ENCODE results near the gene MKRN2OS. TPM values are rescaled to one million over a fixed set of nuclear protein-coding genes. Genes with fewer than 3 reads are reported as not detected.

MKRN2OS gene
- total RNA-seq, 4 donors from 2014 or later = 0.91 to 2.0 (median 1.6) TPM

DNA sequence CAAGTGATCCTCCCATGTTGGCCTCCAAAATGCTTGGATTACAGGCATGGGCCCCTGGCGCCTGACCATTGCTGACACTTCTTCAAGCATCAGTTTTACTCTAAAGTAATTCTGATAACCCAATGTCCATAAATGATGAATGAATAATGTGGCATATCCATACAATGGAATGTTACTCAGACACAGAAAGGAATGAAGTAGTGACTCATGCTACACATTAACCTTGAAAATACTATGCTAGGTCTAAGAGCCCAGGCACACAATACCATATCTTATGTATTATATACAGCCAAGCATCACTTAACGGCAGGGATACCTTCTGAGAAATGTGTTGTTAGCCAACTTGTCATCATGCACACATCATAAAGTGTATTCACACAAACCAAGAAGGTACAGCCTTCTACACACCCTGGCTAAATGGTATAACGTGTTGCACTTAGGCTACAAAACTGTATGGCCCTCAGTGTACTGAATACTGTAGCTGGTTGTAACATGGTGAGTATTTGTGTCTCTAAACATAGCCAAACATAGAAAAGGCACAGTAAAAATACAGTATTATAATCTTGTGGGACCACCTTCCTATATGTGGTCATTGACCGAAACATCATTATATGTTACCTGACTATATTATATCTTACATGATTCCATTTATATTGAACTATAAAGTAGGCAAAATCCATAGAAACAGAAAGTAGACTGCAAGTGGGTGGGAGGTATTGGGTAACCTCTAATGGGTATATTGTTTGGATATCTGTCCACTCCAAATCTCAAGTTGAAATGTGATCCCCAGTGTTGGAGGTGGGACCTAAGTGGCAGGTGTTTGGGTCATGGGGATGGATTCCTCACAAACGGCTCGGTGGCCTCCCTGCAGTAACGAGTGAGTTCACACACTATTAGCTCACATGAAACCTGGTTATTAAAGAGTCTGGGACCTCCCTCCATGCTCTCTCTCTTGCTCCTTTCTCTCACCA, 43.0 kb upstream of the MKRN2OS start:
- WGBS = 87% methylated on average over 7 of the region's 7 CpGs
- no peaks in the 10 kb centered on the region for H3K9me3 ChIP-seq
- H3K4me3 ChIP-seq = no peak overlapping the region
- TF ChIP-seq, protein P1, sequence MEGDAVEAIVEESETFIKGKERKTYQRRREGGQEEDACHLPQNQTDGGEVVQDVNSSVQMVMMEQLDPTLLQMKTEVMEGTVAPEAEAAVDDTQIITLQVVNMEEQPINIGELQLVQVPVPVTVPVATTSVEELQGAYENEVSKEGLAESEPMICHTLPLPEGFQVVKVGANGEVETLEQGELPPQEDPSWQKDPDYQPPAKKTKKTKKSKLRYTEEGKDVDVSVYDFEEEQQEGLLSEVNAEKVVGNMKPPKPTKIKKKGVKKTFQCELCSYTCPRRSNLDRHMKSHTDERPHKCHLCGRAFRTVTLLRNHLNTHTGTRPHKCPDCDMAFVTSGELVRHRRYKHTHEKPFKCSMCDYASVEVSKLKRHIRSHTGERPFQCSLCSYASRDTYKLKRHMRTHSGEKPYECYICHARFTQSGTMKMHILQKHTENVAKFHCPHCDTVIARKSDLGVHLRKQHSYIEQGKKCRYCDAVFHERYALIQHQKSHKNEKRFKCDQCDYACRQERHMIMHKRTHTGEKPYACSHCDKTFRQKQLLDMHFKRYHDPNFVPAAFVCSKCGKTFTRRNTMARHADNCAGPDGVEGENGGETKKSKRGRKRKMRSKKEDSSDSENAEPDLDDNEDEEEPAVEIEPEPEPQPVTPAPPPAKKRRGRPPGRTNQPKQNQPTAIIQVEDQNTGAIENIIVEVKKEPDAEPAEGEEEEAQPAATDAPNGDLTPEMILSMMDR (IDR thresholded peaks at IDR 0.05) = no peak
- TF ChIP-seq POLR2AphosphoS5 (IDR thresholded peaks at IDR 0.05) = no peak
- no peak for TF ChIP-seq POLR2A (IDR thresholded peaks at IDR 0.05)
- no peak for TF ChIP-seq EP300 (IDR thresholded peaks at IDR 0.05)
- peaks cover 90% of the 10 kb centered on the region for H3K36me3 ChIP-seq
- H3K27ac ChIP-seq = no peak overlapping the region
- DNase-seq (ENCODE audit: low spot score in 2 of 2) = no peak
- H3K4me1 ChIP-seq = peaks cover 5% of the 10 kb centered on the region
- no peaks in the 10 kb centered on the region for H3K27me3 ChIP-seq

DNA sequence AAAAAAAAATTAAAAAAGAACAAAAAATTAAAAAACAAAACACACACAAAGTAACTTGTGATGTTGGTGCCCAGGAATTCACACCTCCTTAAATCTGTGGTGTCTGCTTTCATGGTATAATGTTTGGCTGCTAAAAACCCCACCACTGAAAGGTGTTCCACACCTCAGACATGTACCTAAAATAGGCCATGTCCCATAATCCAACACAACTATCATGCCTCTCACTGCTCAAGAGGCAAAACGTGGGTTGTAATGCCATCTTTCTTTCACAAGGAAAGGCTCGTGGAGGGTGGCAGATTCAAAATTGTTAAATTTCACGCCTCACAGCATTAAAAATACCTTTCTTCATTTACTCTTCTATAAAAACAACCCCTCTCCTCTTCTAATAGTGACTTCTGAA, 41.1 kb upstream of the MKRN2OS start:
- no peak overlapping the region for H3K27ac ChIP-seq
- no peaks in the 10 kb centered on the region for H3K9me3 ChIP-seq
- no peak overlapping the region for H3K4me3 ChIP-seq
- 81% methylated on average over 3 of the region's 3 CpGs for WGBS
- no peak for DNase-seq (ENCODE audit: low spot score in 2 of 2)
- no peak for TF ChIP-seq POLR2AphosphoS5 (IDR thresholded peaks at IDR 0.05)
- no peak for TF ChIP-seq EP300 (IDR thresholded peaks at IDR 0.05)
- no peak for TF ChIP-seq POLR2A (IDR thresholded peaks at IDR 0.05)
- TF ChIP-seq, protein P1 (IDR thresholded peaks at IDR 0.05) = no peak
- peaks cover 94% of the 10 kb centered on the region for H3K36me3 ChIP-seq
- no peaks in the 10 kb centered on the region for H3K27me3 ChIP-seq
- peaks cover 5% of the 10 kb centered on the region for H3K4me1 ChIP-seq

DNA sequence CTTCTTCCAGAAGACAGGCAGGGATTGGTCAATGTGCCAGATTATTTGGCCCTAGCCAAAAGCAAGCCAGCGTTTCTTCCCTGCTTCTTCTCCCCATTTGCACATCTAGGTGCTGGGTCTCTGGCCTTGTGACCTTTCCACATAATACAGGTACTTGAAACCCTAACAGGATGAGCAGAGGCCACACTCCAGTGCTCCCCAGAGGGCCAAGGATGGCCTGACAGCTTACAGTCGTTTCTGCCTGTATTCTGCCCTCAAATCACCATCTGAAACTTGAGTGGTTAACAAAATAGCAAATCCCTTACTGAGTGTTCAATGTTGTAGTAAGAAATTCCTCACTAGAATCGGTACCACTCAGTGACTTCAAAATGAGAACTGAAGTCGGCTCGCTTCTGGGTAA, 40.7 kb upstream of the MKRN2OS start:
- peaks cover 5% of the 10 kb centered on the region for H3K4me1 ChIP-seq
- no peak for DNase-seq (ENCODE audit: low spot score in 2 of 2)
- H3K27me3 ChIP-seq = no peaks in the 10 kb centered on the region
- H3K9me3 ChIP-seq = no peaks in the 10 kb centered on the region
- TF ChIP-seq POLR2A (IDR thresholded peaks at IDR 0.05) = no peak
- TF ChIP-seq, protein P1 (IDR thresholded peaks at IDR 0.05) = no peak
- no peak for TF ChIP-seq POLR2AphosphoS5 (IDR thresholded peaks at IDR 0.05)
- no peak for TF ChIP-seq EP300 (IDR thresholded peaks at IDR 0.05)
- H3K36me3 ChIP-seq = peaks cover 93% of the 10 kb centered on the region
- H3K4me3 ChIP-seq = no peak overlapping the region
- WGBS = 72% methylated on average over 5 of the region's 5 CpGs
- no peak overlapping the region for H3K27ac ChIP-seq

DNA sequence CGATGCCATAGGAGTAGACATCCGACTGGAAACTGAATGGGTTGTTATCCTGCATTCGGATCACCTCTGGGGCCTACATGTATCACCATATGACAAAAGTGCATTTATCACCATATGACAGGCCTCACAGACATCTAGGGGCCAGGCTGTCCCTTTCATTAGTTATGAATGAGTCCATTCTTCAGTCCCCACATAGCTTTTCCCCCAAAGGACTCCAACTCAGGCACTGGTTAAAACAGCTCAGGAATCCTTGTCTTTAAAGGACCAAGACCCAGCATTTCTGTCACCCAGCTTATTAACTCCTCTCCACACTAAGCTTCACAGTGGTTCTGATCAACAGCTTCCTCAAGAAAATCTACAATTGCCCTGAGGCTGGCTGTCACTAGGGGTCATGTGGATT, 39.9 kb upstream of the MKRN2OS start:
- TF ChIP-seq POLR2AphosphoS5 (IDR thresholded peaks at IDR 0.05) (no peak), POLR2A (IDR thresholded peaks at IDR 0.05) (no peak), EP300 (IDR thresholded peaks at IDR 0.05) (no peak)
- TF ChIP-seq, protein P1 (IDR thresholded peaks at IDR 0.05) = no peak
- no peaks in the 10 kb centered on the region for H3K9me3 ChIP-seq
- H3K27ac ChIP-seq = no peak overlapping the region
- peaks cover 5% of the 10 kb centered on the region for H3K4me1 ChIP-seq
- DNase-seq (ENCODE audit: low spot score in 2 of 2) = no peak
- no peak overlapping the region for H3K4me3 ChIP-seq
- 82% methylated on average over 3 of the region's 3 CpGs for WGBS
- no peaks in the 10 kb centered on the region for H3K27me3 ChIP-seq
- H3K36me3 ChIP-seq = peaks cover 93% of the 10 kb centered on the region

DNA sequence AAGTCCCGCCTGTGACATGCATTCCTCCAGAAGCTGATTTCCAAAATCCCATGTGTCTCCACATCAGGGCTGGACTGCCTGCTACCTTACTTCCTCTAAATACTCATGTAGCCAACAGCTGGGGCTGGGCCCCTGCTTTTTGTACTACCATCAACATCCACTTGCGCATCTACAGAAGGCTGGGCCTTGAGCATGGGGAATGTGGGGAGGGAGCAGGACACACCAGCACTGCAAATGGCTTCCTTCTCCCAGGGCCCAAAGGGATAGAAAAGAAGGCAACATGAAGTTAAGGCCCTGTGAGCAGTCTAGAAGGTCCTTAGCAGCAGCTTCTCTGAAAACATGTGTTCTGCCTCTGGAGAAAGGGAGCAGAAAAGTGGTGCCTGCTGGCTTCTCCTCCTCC, 38.8 kb upstream of the MKRN2OS start:
- Histone ChIP-seq H3K27ac (no peak overlapping the region), H3K36me3 (peaks cover 93% of the 10 kb centered on the region), H3K9me3 (no peaks in the 10 kb centered on the region), H3K27me3 (no peaks in the 10 kb centered on the region), H3K4me3 (no peak overlapping the region), H3K4me1 (peaks cover 5% of the 10 kb centered on the region)
- no peak for DNase-seq (ENCODE audit: low spot score in 2 of 2)
- 89% methylated on average over 2 of the region's 2 CpGs for WGBS
- no peak for TF ChIP-seq POLR2A (IDR thresholded peaks at IDR 0.05)
- TF ChIP-seq, protein P1 (IDR thresholded peaks at IDR 0.05) = no peak
- no peak for TF ChIP-seq EP300 (IDR thresholded peaks at IDR 0.05)
- TF ChIP-seq POLR2AphosphoS5 (IDR thresholded peaks at IDR 0.05) = no peak

All from suprapubic skin (tissue), 4 donors.